BE2C (cell line): Measurements from ENCODE around the gene APOL5.

Experiments
- DNase-seq: peaks from one replicate; pipeline ENCODE4 v3.0.0-alpha.2; 2020
- H3K27me3 ChIP-seq: fragments of 250-450 bp; sonication (Bioruptor Pico); 2 replicates; pipeline ENCODE4 v1.5.1; 2020; ENCODE audit warnings: mild to moderate bottlenecking
- H3K36me3 ChIP-seq: fragments of 250-450 bp; sonication (Bioruptor Pico); 2 replicates; pipeline ENCODE4 v1.5.1; 2020; ENCODE audit warnings: mild to moderate bottlenecking
- H3K4me1 ChIP-seq: fragments of 250-450 bp; sonication (Bioruptor Pico); 2 replicates; pipeline ENCODE4 v1.5.1; 2020
- H3K4me3 ChIP-seq: 2 replicates; pipeline ENCODE4 v1.5.1; 2011; ENCODE audit warnings: low read depth, low read length
- H3K9me3 ChIP-seq: fragments of 250-450 bp; sonication (Bioruptor Pico); 2 replicates; pipeline ENCODE4 v1.5.1; 2020
- TF ChIP-seq, protein P1 (sequence below): IDR thresholded peaks from 2 replicates; pipeline ENCODE4 v1.5.1; 2012; ENCODE audit warnings: mild to moderate bottlenecking, low read depth, low read length

APOL5 gene

DNA sequence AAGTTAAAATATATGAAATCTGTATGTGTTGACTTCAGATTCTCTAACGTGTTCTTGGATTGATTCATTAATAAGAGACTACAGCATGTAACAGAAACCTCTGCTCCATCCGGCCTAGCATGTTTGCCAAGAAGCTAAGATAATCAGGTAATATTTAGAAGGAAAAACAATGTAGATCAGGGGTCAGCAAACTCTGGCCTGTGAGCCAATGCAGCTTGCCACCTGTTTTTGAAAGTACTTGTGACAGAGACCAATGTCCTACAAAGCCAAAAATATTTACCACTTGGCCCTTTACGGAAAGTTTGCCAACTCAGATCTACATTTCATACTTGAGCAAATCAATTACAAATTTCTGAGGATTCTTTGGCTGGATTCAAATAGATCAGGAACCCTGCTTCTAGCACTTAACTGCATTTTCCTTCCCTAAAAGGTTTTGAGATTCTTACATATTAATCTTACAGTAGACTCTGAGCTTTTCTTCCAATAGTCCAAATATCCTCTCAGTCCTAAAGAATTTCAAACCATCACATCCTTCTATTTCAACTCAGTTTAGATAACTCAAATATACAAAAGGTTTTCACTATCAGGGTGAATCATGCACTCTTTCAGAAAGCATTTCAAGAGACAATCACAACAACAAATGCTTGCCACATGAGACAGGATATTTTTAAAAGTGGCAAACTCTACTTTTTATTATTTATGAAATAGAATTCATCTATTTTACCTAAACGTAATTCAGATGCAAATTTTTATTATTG is 29.5 kb downstream of the APOL5 start:
- no peaks in the 10 kb centered on the region for H3K27me3 ChIP-seq
- TF ChIP-seq, protein P1, sequence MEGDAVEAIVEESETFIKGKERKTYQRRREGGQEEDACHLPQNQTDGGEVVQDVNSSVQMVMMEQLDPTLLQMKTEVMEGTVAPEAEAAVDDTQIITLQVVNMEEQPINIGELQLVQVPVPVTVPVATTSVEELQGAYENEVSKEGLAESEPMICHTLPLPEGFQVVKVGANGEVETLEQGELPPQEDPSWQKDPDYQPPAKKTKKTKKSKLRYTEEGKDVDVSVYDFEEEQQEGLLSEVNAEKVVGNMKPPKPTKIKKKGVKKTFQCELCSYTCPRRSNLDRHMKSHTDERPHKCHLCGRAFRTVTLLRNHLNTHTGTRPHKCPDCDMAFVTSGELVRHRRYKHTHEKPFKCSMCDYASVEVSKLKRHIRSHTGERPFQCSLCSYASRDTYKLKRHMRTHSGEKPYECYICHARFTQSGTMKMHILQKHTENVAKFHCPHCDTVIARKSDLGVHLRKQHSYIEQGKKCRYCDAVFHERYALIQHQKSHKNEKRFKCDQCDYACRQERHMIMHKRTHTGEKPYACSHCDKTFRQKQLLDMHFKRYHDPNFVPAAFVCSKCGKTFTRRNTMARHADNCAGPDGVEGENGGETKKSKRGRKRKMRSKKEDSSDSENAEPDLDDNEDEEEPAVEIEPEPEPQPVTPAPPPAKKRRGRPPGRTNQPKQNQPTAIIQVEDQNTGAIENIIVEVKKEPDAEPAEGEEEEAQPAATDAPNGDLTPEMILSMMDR = no peak
- H3K4me1 ChIP-seq = peaks cover 33% of the 10 kb centered on the region
- H3K9me3 ChIP-seq = no peaks in the 10 kb centered on the region
- no peak overlapping the region for H3K4me3 ChIP-seq
- DNase-seq = no peak
- peaks cover 40% of the 10 kb centered on the region for H3K36me3 ChIP-seq

DNA sequence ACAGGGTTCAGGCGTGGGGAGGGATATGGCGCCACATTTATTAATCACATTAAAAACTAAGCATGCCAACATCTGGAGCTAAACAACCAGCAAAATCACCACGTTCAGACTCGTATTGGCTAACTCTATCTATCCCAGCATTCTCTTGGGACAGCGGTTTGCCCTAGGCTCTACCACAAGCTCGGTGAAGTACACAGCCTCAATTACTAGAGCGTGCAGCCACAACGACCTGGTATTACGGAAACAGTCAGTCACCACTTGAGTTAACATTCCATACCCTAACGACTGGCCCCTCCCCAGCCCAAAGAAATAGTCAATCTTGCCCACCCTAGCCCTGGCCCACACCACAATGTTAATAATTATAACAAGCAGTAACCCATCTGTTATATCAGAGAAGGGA is 32.1 kb downstream of the APOL5 start:
- no peaks in the 10 kb centered on the region for H3K27me3 ChIP-seq
- peak; percentile 69 for DNase-seq
- no peak overlapping the region for H3K4me3 ChIP-seq
- H3K4me1 ChIP-seq = peaks cover 19% of the 10 kb centered on the region
- H3K9me3 ChIP-seq = no peaks in the 10 kb centered on the region
- TF ChIP-seq, protein P1 = no peak
- peaks cover 26% of the 10 kb centered on the region for H3K36me3 ChIP-seq

DNA sequence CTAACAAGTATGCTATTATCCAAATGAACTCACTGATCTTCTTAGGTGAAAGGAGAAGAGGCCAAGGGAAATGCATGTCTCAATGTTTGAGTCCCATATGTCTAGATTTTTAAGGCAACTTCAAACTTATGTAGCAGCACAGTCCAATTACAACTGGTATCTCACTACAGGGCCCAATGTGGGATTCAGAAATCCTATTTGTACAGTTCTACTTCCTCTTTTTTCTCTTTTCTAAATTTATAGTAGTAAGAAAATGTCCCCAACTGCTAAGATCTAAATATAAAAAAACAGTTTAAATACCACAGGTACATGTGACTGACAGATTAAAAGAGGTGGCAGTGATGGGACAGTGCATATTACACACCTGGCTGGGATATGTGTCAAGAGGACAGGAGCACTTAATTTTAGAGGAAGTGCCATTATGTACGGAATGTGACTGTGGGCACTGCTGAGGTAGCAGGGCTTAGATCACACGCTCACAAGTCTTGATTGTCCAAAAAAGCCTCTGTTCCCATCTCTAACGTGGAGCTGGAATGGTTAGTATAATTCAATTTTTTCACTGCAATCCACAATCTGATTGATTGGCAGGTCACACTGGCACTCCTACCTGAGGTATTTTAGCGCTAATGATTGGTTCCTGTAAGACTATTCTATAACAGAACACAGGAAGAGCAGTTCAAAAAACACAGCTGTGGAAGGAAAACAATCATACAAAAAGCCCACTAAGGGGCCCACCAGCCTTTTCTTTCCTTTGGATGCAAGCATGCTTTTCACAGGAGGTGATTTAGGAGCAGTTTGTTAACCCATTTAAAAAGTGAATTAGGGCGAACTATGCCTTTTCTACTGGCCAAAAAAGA is 34.6 kb downstream of the APOL5 start:
- Histone ChIP-seq H3K36me3 (peaks cover 18% of the 10 kb centered on the region), H3K27me3 (no peaks in the 10 kb centered on the region), H3K4me3 (no peak overlapping the region), H3K4me1 (peaks cover 16% of the 10 kb centered on the region), H3K9me3 (no peaks in the 10 kb centered on the region)
- DNase-seq = no peak
- TF ChIP-seq, protein P1 = no peak

DNA sequence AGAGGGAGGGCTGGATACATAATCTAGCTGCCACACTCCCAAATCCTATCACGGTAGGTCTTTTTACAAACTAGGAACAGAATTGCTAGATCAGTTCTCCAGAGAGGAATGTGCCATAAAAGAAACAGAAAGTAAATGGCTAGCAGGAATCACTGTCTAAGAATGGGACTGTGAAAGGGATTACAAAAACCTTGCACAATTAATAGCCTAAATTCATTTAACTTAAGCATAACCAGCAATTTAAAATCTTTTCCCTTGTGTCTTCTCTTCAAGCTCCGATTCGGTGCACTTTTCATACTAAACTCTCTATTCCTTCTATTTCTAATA is 35.2 kb downstream of the APOL5 start:
- Histone ChIP-seq H3K9me3 (no peaks in the 10 kb centered on the region), H3K4me3 (no peak overlapping the region), H3K36me3 (peaks cover 22% of the 10 kb centered on the region), H3K27me3 (no peaks in the 10 kb centered on the region), H3K4me1 (peaks cover 16% of the 10 kb centered on the region)
- TF ChIP-seq, protein P1 = no peak
- DNase-seq = no peak

- H3K36me3 ChIP-seq = peaks cover 35% of the 10 kb centered on the region
- H3K27me3 ChIP-seq = no peaks in the 10 kb centered on the region
- no peak overlapping the region for H3K4me3 ChIP-seq
- H3K9me3 ChIP-seq = no peaks in the 10 kb centered on the region
- TF ChIP-seq, protein P1 = no peak
- peaks cover 11% of the 10 kb centered on the region for H3K4me1 ChIP-seq
- no peak for DNase-seq
Observed at GRCh38 chr22:35754761-35755160, 37.1 kb downstream of the APOL5 start.

DNA sequence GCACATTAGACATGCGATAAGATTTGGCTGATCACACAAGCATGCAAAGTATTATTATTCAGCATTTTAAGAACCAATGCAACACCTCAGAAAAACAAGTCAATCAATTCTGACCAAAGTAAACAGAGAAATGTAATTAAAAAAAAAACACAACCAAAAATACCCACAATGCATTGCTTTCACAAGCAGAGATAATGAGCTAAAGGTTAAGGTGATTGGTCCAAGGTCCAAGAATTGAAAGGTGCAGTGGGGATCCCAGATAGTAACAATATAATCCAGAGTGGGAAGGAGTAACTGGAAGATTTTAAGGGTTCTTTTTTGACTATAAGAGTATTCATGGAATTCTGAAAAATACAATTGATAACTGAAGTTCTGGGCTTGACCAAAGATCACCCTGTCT is 39.0 kb downstream of the APOL5 start:
- H3K36me3 ChIP-seq = peaks cover 38% of the 10 kb centered on the region
- no peaks in the 10 kb centered on the region; the same call in 1 of the 2 replicates for H3K4me1 ChIP-seq
- no peaks in the 10 kb centered on the region for H3K27me3 ChIP-seq
- H3K4me3 ChIP-seq = no peak overlapping the region
- DNase-seq = no peak
- TF ChIP-seq, protein P1 = no peak
- no peaks in the 10 kb centered on the region for H3K9me3 ChIP-seq
